ENCODE data around the gene IER3IP1.

Gene IER3IP1

GRCh38 chr18:47143899-47144485 is 32.2 kb downstream of the IER3IP1 start:
- Mint-ChIP-seq H3K27me3 (ENCODE audit: low read depth) (no peaks in the 10 kb centered on the region), H3K27ac (no peak overlapping the region), H3K4me3 (no peak overlapping the region), H3K36me3 (ENCODE audit: low read depth) (peaks cover 9% of the 10 kb centered on the region), H3K4me1 (ENCODE audit: low read depth) (peaks cover 4% of the 10 kb centered on the region), H3K9me3 (no peaks in the 10 kb centered on the region)
- no peak for DNase-seq (ENCODE audit: low spot score)

- Mint-ChIP-seq H3K27ac (no peak overlapping the region), H3K27me3 (ENCODE audit: low read depth) (no peaks in the 10 kb centered on the region), H3K4me3 (no peak overlapping the region), H3K4me1 (ENCODE audit: low read depth) (peaks cover 1% of the 10 kb centered on the region), H3K9me3 (no peaks in the 10 kb centered on the region), H3K36me3 (ENCODE audit: low read depth) (peaks cover 11% of the 10 kb centered on the region)
- no peak for DNase-seq (ENCODE audit: low spot score)
These were observed 33.0 kb downstream of the IER3IP1 start for GRCh38 chr18:47143153-47143552.

GRCh38 chr18:47141289-47141688 is 34.9 kb downstream of the IER3IP1 start:
- no peak overlapping the region for H3K4me3 Mint-ChIP-seq
- no peaks in the 10 kb centered on the region for H3K4me1 Mint-ChIP-seq (ENCODE audit: low read depth)
- peaks cover 14% of the 10 kb centered on the region for H3K36me3 Mint-ChIP-seq (ENCODE audit: low read depth)
- H3K27me3 Mint-ChIP-seq (ENCODE audit: low read depth): no peaks in the 10 kb centered on the region
- no peak for DNase-seq (ENCODE audit: low spot score)
- H3K27ac Mint-ChIP-seq: no peak overlapping the region
- H3K9me3 Mint-ChIP-seq: no peaks in the 10 kb centered on the region

- H3K36me3 Mint-ChIP-seq (ENCODE audit: low read depth): peaks cover 49% of the 10 kb centered on the region
- peaks cover 22% of the 10 kb centered on the region for H3K4me1 Mint-ChIP-seq (ENCODE audit: low read depth)
- no peak overlapping the region for H3K27ac Mint-ChIP-seq
- no peak overlapping the region for H3K4me3 Mint-ChIP-seq
- H3K27me3 Mint-ChIP-seq (ENCODE audit: low read depth): no peaks in the 10 kb centered on the region
- no peaks in the 10 kb centered on the region for H3K9me3 Mint-ChIP-seq
- no peak for DNase-seq (ENCODE audit: low spot score)
These were observed 55.0 kb downstream of the IER3IP1 start for GRCh38 chr18:47121146-47121545.

GRCh38 chr18:47120428-47120827 is 55.7 kb downstream of the IER3IP1 start:
- peak overlapping the region; percentile 35 for H3K4me3 Mint-ChIP-seq
- peak; percentile 38 for DNase-seq (ENCODE audit: low spot score)
- H3K27ac Mint-ChIP-seq: peak overlapping the region; percentile 59
- peaks cover 22% of the 10 kb centered on the region for H3K4me1 Mint-ChIP-seq (ENCODE audit: low read depth)
- peaks cover 50% of the 10 kb centered on the region for H3K36me3 Mint-ChIP-seq (ENCODE audit: low read depth)
- H3K9me3 Mint-ChIP-seq: no peaks in the 10 kb centered on the region
- H3K27me3 Mint-ChIP-seq (ENCODE audit: low read depth): no peaks in the 10 kb centered on the region

GRCh38 chr18:47118981-47119380 is 57.2 kb downstream of the IER3IP1 start:
- peaks cover 48% of the 10 kb centered on the region for H3K36me3 Mint-ChIP-seq (ENCODE audit: low read depth)
- no peak overlapping the region for H3K4me3 Mint-ChIP-seq
- no peak overlapping the region for H3K27ac Mint-ChIP-seq
- no peaks in the 10 kb centered on the region for H3K9me3 Mint-ChIP-seq
- H3K4me1 Mint-ChIP-seq (ENCODE audit: low read depth): peaks cover 22% of the 10 kb centered on the region
- no peak for DNase-seq (ENCODE audit: low spot score)
- H3K27me3 Mint-ChIP-seq (ENCODE audit: low read depth): no peaks in the 10 kb centered on the region

GRCh38 chr18:47115205-47115604 is 61.0 kb downstream of the IER3IP1 start:
- DNase-seq (ENCODE audit: low spot score): no peak
- H3K27me3 Mint-ChIP-seq (ENCODE audit: low read depth): no peaks in the 10 kb centered on the region
- no peaks in the 10 kb centered on the region for H3K9me3 Mint-ChIP-seq
- no peak overlapping the region for H3K4me3 Mint-ChIP-seq
- H3K4me1 Mint-ChIP-seq (ENCODE audit: low read depth): peaks cover 5% of the 10 kb centered on the region
- H3K36me3 Mint-ChIP-seq (ENCODE audit: low read depth): peaks cover 48% of the 10 kb centered on the region
- no peak overlapping the region for H3K27ac Mint-ChIP-seq

GRCh38 chr18:47113796-47114540 is 62.2 kb downstream of the IER3IP1 start:
- H3K27ac Mint-ChIP-seq: no peak overlapping the region
- no peak for DNase-seq (ENCODE audit: low spot score)
- peaks cover 40% of the 10 kb centered on the region for H3K36me3 Mint-ChIP-seq (ENCODE audit: low read depth)
- H3K4me3 Mint-ChIP-seq: no peak overlapping the region
- no peaks in the 10 kb centered on the region for H3K4me1 Mint-ChIP-seq (ENCODE audit: low read depth)
- no peaks in the 10 kb centered on the region for H3K9me3 Mint-ChIP-seq
- no peaks in the 10 kb centered on the region for H3K27me3 Mint-ChIP-seq (ENCODE audit: low read depth)

GRCh38 chr18:47110492-47111274 is 65.5 kb downstream of the IER3IP1 start:
- H3K4me3 Mint-ChIP-seq: no peak overlapping the region

GRCh38 chr18:47109720-47110119 is 66.4 kb downstream of the IER3IP1 start:
- Mint-ChIP-seq H3K36me3 (ENCODE audit: low read depth) (peaks cover 29% of the 10 kb centered on the region), H3K4me1 (ENCODE audit: low read depth) (no peaks in the 10 kb centered on the region), H3K9me3 (no peaks in the 10 kb centered on the region), H3K4me3 (no peak overlapping the region), H3K27me3 (ENCODE audit: low read depth) (no peaks in the 10 kb centered on the region), H3K27ac (no peak overlapping the region)
- DNase-seq (ENCODE audit: low spot score): no peak

More at GRCh38 chr18:47110492-47111274, 65.5 kb downstream of the IER3IP1 start:
- no peaks in the 10 kb centered on the region for H3K4me1 Mint-ChIP-seq (ENCODE audit: low read depth)
- H3K36me3 Mint-ChIP-seq (ENCODE audit: low read depth): peaks cover 33% of the 10 kb centered on the region
- no peaks in the 10 kb centered on the region for H3K9me3 Mint-ChIP-seq
- no peak overlapping the region for H3K27ac Mint-ChIP-seq
- H3K27me3 Mint-ChIP-seq (ENCODE audit: low read depth): no peaks in the 10 kb centered on the region
- no peak for DNase-seq (ENCODE audit: low spot score)

GRCh38 chr18:47108998-47109405 is 67.2 kb downstream of the IER3IP1 start:
- no peak for DNase-seq (ENCODE audit: low spot score)
- Mint-ChIP-seq H3K36me3 (ENCODE audit: low read depth) (peaks cover 27% of the 10 kb centered on the region), H3K4me3 (no peak overlapping the region), H3K9me3 (no peaks in the 10 kb centered on the region), H3K27me3 (ENCODE audit: low read depth) (no peaks in the 10 kb centered on the region), H3K4me1 (ENCODE audit: low read depth) (no peaks in the 10 kb centered on the region), H3K27ac (no peak overlapping the region)

GRCh38 chr18:47108373-47108772 is 67.8 kb downstream of the IER3IP1 start:
- no peak overlapping the region for H3K27ac Mint-ChIP-seq
- no peaks in the 10 kb centered on the region for H3K4me1 Mint-ChIP-seq (ENCODE audit: low read depth)
- no peak for DNase-seq (ENCODE audit: low spot score)
- no peaks in the 10 kb centered on the region for H3K27me3 Mint-ChIP-seq (ENCODE audit: low read depth)
- H3K9me3 Mint-ChIP-seq: no peaks in the 10 kb centered on the region
- H3K36me3 Mint-ChIP-seq (ENCODE audit: low read depth): peaks cover 25% of the 10 kb centered on the region
- no peak overlapping the region for H3K4me3 Mint-ChIP-seq
